ENCODE data around the gene MBD3L2. TPM values are rescaled to one million over a fixed set of nuclear protein-coding genes. Genes with fewer than 3 reads are reported as not detected.
"Not testable (repeated sequence)": the region's sequence is repeated elsewhere in the genome, so short reads cannot be mapped to it uniquely, and the experiment has no call there.

MBD3L2 gene
- total RNA-seq: not detected
- not detected for polyA plus RNA-seq
- long read RNA-seq, donor 1: 0 reads
- long read RNA-seq, donor 2: 0 reads
- long read RNA-seq, donor 3: 0 reads
- long read RNA-seq, donor 4: 0 reads
- long read RNA-seq, donor 5: 0 reads

GRCh38 chr19:7049021-7049420 lies at the start of gene MBD3L2:
Gene MBD3L2, plus strand, starts transcription at chr19:7049321. Its CDS starts 53 bp downstream, at chr19:7049374.
- WGBS, 2 donors: no CpG with 5 or more reads among the region's 7 CpGs
- not testable (repeated sequence) for DNase-seq

GRCh38 chr19:6999933-7000332 lies 49.2 kb upstream of the MBD3L2 start:
- H3K9me3 ChIP-seq (ENCODE audit: control insufficient read depth in 4 of 4, insufficient read depth in 3 of 4, low read length in 3 of 4): peaks cover 0 to 5% (median 2%) of the 10 kb centered on the region in 4 donors
- no peak overlapping the region for H3K9ac ChIP-seq (ENCODE audit: insufficient read depth in 1 of 2, low read length in 2 of 2)
- no peak overlapping the region for H3K4me3 ChIP-seq
- no peaks in the 10 kb centered on the region for H3K27me3 ChIP-seq (ENCODE audit: control insufficient read depth in 3 of 3, insufficient read depth in 3 of 3, low read length in 2 of 3)
- H3K27ac ChIP-seq (ENCODE audit: low read depth in 1 of 2, low read length in 1 of 2): no peak overlapping the region
- no peak for TF ChIP-seq CTCF (IDR thresholded peaks at IDR 0.05; ENCODE audit: control extremely low read depth, extremely low read depth)
- no peak for DNase-seq
- H3K36me3 ChIP-seq (ENCODE audit: control insufficient read depth in 4 of 4, insufficient read depth in 4 of 4, low read length in 4 of 4): no peaks in the 10 kb centered on the region
- ATAC-seq (ENCODE audit: insufficient read depth, low FRiP score): no peak
- no peaks in the 10 kb centered on the region for H3K4me1 ChIP-seq (ENCODE audit: control insufficient read depth in 5 of 5, insufficient read depth in 5 of 5, low read length in 5 of 5)
- WGBS, 2 donors: 75 to 76% methylated on average over 7 of the region's 7 CpGs

More at GRCh38 chr19:7049021-7049420, at the start of gene MBD3L2:
- H3K9me3 ChIP-seq (ENCODE audit: control insufficient read depth in 4 of 4, insufficient read depth in 3 of 4, low read length in 3 of 4); H3K36me3 ChIP-seq (ENCODE audit: control insufficient read depth in 4 of 4, insufficient read depth in 4 of 4, low read length in 4 of 4); ATAC-seq (ENCODE audit: insufficient read depth, low FRiP score); H3K27me3 ChIP-seq (ENCODE audit: control insufficient read depth in 3 of 3, insufficient read depth in 3 of 3, low read length in 2 of 3); H3K27ac ChIP-seq (ENCODE audit: low read depth in 1 of 2, low read length in 1 of 2); H3K4me3 ChIP-seq; H3K4me1 ChIP-seq (ENCODE audit: control insufficient read depth in 5 of 5, insufficient read depth in 5 of 5, low read length in 5 of 5); H3K9ac ChIP-seq (ENCODE audit: insufficient read depth in 1 of 2, low read length in 2 of 2): not testable (repeated sequence)

- Histone ChIP-seq H3K9ac (ENCODE audit: insufficient read depth in 1 of 2, low read length in 2 of 2) (no peak overlapping the region), H3K4me3 (no peak overlapping the region), H3K9me3 (ENCODE audit: control insufficient read depth in 4 of 4, insufficient read depth in 3 of 4, low read length in 3 of 4) (peaks cover 0 to 3% (median 1%) of the 10 kb centered on the region in 4 donors), H3K27ac (ENCODE audit: low read depth in 1 of 2, low read length in 1 of 2) (peak overlapping the region in 1 of 2 donors; percentile 33), H3K36me3 (ENCODE audit: control insufficient read depth in 4 of 4, insufficient read depth in 4 of 4, low read length in 4 of 4) (no peaks in the 10 kb centered on the region), H3K27me3 (ENCODE audit: control insufficient read depth in 3 of 3, insufficient read depth in 3 of 3, low read length in 2 of 3) (no peaks in the 10 kb centered on the region), H3K4me1 (ENCODE audit: control insufficient read depth in 5 of 5, insufficient read depth in 5 of 5, low read length in 5 of 5) (no peaks in the 10 kb centered on the region)
- no peak for ATAC-seq (ENCODE audit: insufficient read depth, low FRiP score)
- WGBS, 2 donors: 52 to 54% methylated on average over 3 of the region's 3 CpGs
- no peak for TF ChIP-seq CTCF (IDR thresholded peaks at IDR 0.05; ENCODE audit: control extremely low read depth, extremely low read depth)
- DNase-seq: peak in 1 of 3 donors; percentile 1
These were observed 48.8 kb upstream of the MBD3L2 start for GRCh38 chr19:7000333-7000732.

- peak in 1 of 3 donors; percentile 0 for DNase-seq
- H3K4me1 ChIP-seq (ENCODE audit: control insufficient read depth in 5 of 5, insufficient read depth in 5 of 5, low read length in 5 of 5): no peaks in the 10 kb centered on the region
- 57 to 79% methylated on average over 1 of the region's 1 CpG for WGBS, 2 donors
- no peak for ATAC-seq (ENCODE audit: insufficient read depth, low FRiP score)
- no peak overlapping the region for H3K9ac ChIP-seq (ENCODE audit: insufficient read depth in 1 of 2, low read length in 2 of 2)
- no peaks in the 10 kb centered on the region for H3K9me3 ChIP-seq (ENCODE audit: control insufficient read depth in 4 of 4, insufficient read depth in 3 of 4, low read length in 3 of 4)
- H3K27me3 ChIP-seq (ENCODE audit: control insufficient read depth in 3 of 3, insufficient read depth in 3 of 3, low read length in 2 of 3): no peaks in the 10 kb centered on the region
- H3K4me3 ChIP-seq: no peak overlapping the region
- no peaks in the 10 kb centered on the region for H3K36me3 ChIP-seq (ENCODE audit: control insufficient read depth in 4 of 4, insufficient read depth in 4 of 4, low read length in 4 of 4)
- peak overlapping the region in 1 of 2 donors; percentile 33 for H3K27ac ChIP-seq (ENCODE audit: low read depth in 1 of 2, low read length in 1 of 2)
- no peak for TF ChIP-seq CTCF (IDR thresholded peaks at IDR 0.05; ENCODE audit: control extremely low read depth, extremely low read depth)
These were observed 48.3 kb upstream of the MBD3L2 start for GRCh38 chr19:7000816-7001215.

Measured in lung (tissue), 16 donors.